Measurements from ENCODE around the gene FRS2. TPM values are rescaled to one million over a fixed set of nuclear protein-coding genes. Genes with fewer than 3 reads are reported as not detected.

Gene FRS2
- total RNA-seq, 1 donor from 2014 or later = 45.5 TPM

DNA sequence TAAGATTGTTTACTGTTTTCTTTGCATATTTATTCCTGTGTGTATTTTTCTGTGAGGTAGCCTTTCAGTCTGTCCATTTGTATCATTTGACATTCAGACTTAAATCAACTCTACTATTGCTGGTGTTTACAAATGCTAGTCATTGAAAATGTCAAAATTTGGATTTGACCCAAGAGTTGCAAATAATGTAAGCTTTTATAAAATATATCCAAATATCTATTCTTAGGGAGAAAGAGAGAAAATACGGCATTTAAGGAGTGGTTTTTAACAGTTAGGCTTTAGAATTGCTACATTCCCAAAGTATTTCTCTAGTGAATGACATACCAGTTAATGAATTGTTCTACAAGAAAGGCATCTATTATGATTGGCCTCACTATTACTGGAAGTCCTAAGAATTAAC is 37.9 kb downstream of the FRS2 start:
- peak overlapping the region; percentile 12 for H3K27ac Mint-ChIP-seq (ENCODE audit: unreplicated experiment)
- no peaks in the 10 kb centered on the region for H3K36me3 Mint-ChIP-seq (ENCODE audit: unreplicated experiment)
- H3K4me1 Mint-ChIP-seq (ENCODE audit: unreplicated experiment) = peaks cover 54% of the 10 kb centered on the region
- no peak for TF ChIP-seq CTCF (IDR thresholded peaks at IDR 0.05)
- DNase-seq (ENCODE audit: extremely low spot score, unreplicated experiment) = no peak
- H3K4me3 Mint-ChIP-seq (ENCODE audit: unreplicated experiment) = no peak overlapping the region
- no peaks in the 10 kb centered on the region for H3K9me3 Mint-ChIP-seq (ENCODE audit: unreplicated experiment)
- H3K27me3 Mint-ChIP-seq (ENCODE audit: unreplicated experiment) = no peaks in the 10 kb centered on the region

- Mint-ChIP-seq H3K27me3 (ENCODE audit: unreplicated experiment) (no peaks in the 10 kb centered on the region), H3K4me3 (ENCODE audit: unreplicated experiment) (no peak overlapping the region), H3K27ac (ENCODE audit: unreplicated experiment) (peak overlapping the region; percentile 4), H3K9me3 (ENCODE audit: unreplicated experiment) (no peaks in the 10 kb centered on the region), H3K36me3 (ENCODE audit: unreplicated experiment) (no peaks in the 10 kb centered on the region), H3K4me1 (ENCODE audit: unreplicated experiment) (peaks cover 58% of the 10 kb centered on the region)
- no peak for DNase-seq (ENCODE audit: extremely low spot score, unreplicated experiment)
- TF ChIP-seq CTCF (IDR thresholded peaks at IDR 0.05) = no peak
Measured at GRCh38 chr12:69508621-69509020, 38.4 kb downstream of the FRS2 start.

- H3K4me3 Mint-ChIP-seq (ENCODE audit: unreplicated experiment) = no peak overlapping the region
- no peaks in the 10 kb centered on the region for H3K9me3 Mint-ChIP-seq (ENCODE audit: unreplicated experiment)
- DNase-seq (ENCODE audit: extremely low spot score, unreplicated experiment) = no peak
- TF ChIP-seq CTCF (IDR thresholded peaks at IDR 0.05) = no peak
- H3K27me3 Mint-ChIP-seq (ENCODE audit: unreplicated experiment) = no peaks in the 10 kb centered on the region
- peaks cover 64% of the 10 kb centered on the region for H3K4me1 Mint-ChIP-seq (ENCODE audit: unreplicated experiment)
- no peaks in the 10 kb centered on the region for H3K36me3 Mint-ChIP-seq (ENCODE audit: unreplicated experiment)
- H3K27ac Mint-ChIP-seq (ENCODE audit: unreplicated experiment) = peak overlapping the region; percentile 87
Measured at GRCh38 chr12:69509308-69509736, 39.1 kb downstream of the FRS2 start.

DNA sequence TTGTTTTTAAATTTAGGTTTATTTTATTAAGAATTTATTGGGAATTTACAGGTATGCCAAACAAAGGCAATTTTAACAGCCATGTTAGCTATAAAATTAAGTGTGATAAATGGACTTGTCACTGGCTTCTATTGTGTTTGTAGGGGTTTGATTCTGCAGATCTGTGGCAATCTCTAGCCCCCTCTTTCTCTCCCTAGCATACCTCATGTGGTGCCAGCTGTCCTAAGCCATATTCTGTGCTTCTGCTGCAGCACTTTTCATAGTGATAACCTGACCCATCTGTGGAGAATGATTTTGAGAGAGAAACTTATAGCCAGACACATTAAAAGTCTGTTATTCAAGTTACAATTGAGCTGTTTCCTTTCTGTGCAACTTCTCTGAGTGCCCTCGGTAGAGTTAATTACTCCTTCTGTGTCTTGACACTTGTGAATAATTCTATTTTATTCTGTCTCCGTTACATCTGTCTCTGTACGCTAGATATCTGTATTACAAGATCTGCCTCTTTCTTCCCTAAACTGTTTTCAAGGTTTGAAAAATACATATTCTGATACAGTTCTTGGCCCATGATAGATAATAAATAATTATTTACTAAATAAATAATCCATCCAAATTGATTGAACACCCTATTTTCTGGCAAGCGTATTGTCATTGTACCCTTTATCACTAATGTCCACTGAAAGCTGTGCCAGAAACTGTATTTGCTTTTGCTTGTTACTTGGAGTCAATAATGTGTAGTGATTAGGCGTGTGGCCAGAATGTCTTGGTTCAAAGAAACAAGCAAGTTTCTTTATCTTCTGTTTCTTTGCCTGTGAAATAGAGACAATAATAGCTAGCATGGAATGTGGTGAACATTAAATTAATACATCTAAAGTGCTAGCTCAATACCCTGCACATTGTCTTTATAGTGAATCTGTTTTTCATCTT is 40.0 kb downstream of the FRS2 start:
- Mint-ChIP-seq H3K9me3 (ENCODE audit: unreplicated experiment) (no peaks in the 10 kb centered on the region), H3K27me3 (ENCODE audit: unreplicated experiment) (no peaks in the 10 kb centered on the region), H3K36me3 (ENCODE audit: unreplicated experiment) (no peaks in the 10 kb centered on the region), H3K4me1 (ENCODE audit: unreplicated experiment) (peaks cover 71% of the 10 kb centered on the region), H3K27ac (ENCODE audit: unreplicated experiment) (peak overlapping the region; percentile 87), H3K4me3 (ENCODE audit: unreplicated experiment) (no peak overlapping the region)
- no peak for TF ChIP-seq CTCF (IDR thresholded peaks at IDR 0.05)
- DNase-seq (ENCODE audit: extremely low spot score, unreplicated experiment) = no peak

- DNase-seq (ENCODE audit: extremely low spot score, unreplicated experiment) = no peak
- no peaks in the 10 kb centered on the region for H3K27me3 Mint-ChIP-seq (ENCODE audit: unreplicated experiment)
- no peak overlapping the region for H3K27ac Mint-ChIP-seq (ENCODE audit: unreplicated experiment)
- H3K9me3 Mint-ChIP-seq (ENCODE audit: unreplicated experiment) = no peaks in the 10 kb centered on the region
- peaks cover 73% of the 10 kb centered on the region for H3K4me1 Mint-ChIP-seq (ENCODE audit: unreplicated experiment)
- H3K36me3 Mint-ChIP-seq (ENCODE audit: unreplicated experiment) = no peaks in the 10 kb centered on the region
- no peak overlapping the region for H3K4me3 Mint-ChIP-seq (ENCODE audit: unreplicated experiment)
- no peak for TF ChIP-seq CTCF (IDR thresholded peaks at IDR 0.05)
Measured at GRCh38 chr12:69511016-69511415, 40.8 kb downstream of the FRS2 start.
